Left hindlimb (tissue), 1 donor: ENCODE measurements around the gene WFDC13.
"Not testable (repeated sequence)": the region's sequence is repeated elsewhere in the genome, so short reads cannot be mapped to it uniquely, and the experiment has no call there.

ENCODE experiments used
- DNase-seq: peaks from one replicate; pipeline ENCODE4 v3.0.0-alpha.2; 2018

The WFDC13 gene, protein sequence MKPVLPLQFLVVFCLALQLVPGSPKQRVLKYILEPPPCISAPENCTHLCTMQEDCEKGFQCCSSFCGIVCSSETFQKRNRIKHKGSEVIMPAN

DNA sequence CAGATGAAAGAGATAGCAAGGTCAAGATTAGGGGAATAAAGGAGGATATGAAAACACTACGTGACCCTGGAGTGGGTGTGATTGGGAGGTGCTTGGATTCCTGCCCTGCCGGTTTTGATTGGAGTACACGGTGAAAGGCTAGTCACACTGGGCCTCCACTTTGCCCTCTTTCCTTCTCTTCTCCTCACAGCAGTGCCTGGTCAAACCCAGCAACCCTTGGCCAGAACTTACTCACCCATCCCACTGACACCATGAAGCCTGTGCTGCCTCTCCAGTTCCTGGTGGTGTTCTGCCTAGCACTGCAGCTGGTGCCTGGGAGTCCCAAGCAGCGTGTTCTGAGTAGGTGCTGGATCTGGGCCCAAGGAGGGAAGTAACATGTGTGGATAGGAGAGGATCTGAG, at the start of gene WFDC13:
WFDC13 (plus strand) TSS at position 166 of the 400 bp plus-strand sequence; CDS start at position 252, 86 bp downstream.
- DNase-seq: no peak

DNA sequence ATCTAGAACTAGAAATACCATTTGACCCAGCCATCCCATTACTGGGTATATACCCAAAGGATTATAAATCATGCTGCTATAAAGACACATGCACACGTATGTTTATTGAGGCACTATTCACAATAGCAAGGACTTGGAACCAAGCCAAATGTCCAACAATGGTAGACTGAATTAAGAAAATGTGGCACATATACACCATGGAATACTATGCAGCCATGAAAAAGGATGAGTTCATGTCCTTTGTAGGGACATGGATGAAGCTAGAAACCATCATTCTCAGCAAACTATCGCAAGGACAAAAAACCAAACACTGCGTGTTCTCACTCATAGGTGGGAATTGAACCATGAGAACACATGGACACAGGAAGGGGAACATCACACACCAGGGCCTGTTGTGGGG, 44.8 kb upstream of the WFDC13 start:
- DNase-seq: not testable (repeated sequence)

DNA sequence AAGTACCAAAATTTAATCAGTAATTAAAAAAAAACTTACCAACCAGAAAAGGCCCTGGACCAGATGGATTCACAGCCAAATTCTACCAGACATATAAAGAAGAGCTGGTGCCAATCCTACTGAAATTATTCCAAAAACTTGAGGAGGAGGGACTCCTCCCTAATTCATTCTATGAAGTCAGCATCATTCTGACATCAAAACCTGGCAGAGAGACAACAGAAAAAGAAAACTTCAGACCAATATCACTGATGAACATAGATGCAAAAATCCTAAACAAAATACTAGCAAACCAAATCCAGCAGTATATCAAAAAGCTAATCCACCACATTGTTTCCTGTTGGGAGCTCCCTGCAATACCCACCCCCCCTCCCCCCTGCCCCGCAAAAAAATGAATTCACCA, 31.7 kb upstream of the WFDC13 start, which contains the start of gene WFDC11:
WFDC11 (minus strand) TSS at position 101 of the 400 bp plus-strand sequence. CDS start 19,639 bp downstream, outside the sequence.
- DNase-seq: no peak

DNA sequence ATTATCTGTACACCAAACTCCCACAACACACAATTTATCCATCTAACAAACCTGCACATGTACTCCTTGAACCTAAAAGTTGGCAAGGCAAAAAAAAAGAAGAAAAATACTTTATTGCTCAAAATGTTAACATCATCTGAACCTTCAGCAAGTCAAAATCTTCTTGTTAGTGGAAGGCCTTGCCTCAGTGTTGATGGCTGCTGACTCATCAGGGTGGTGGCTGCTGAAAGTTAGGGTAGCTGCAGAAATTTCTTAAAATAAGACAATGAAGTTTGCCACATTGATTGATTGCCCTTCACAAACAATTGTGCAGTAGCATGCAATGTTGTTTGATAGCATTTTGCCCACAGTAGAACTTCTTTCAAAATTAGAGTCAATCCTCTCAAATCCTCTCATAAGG, 29.1 kb upstream of the WFDC13 start:
- DNase-seq: no peak

DNA sequence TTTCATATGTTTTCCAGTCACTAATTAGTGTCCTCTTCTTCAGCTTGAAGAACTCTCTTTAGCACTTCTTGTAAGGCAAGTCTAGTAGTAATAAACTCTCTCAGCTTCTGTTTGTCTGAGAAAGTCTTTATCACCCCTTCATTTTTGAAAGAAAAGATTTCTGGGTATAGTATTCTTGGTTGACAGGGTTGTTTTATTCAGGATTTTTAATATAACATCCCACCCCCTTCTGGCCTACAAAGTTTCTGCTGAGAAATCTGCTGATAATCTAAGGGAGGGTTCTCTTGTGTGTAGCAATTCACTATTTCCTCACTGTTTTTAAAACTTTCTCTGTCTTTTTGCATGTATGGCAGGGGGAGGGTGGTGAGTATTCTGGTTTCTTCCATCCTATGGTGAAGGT, 22.2 kb upstream of the WFDC13 start:
- no peak for DNase-seq

DNA sequence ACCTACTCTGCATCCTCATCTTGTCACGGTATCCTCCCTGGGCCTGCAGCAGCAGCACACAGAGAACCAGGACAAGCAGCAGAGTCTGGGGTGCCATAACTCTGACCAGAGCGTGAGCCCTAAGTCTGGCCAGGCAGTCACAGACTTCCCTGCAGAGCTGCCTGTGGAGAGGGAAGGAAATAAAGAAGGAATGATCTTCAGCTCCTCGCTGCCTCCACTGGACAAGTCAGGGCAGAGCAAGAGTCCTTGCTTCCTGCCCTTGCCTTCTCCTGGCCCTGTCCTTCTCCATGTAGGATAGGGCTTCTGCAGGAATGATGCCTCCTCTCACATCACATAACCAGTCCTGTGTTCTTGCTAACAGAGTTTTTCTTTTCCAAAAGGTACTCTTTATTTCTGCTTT, 15.9 kb upstream of the WFDC13 start:
- no peak for DNase-seq

DNA sequence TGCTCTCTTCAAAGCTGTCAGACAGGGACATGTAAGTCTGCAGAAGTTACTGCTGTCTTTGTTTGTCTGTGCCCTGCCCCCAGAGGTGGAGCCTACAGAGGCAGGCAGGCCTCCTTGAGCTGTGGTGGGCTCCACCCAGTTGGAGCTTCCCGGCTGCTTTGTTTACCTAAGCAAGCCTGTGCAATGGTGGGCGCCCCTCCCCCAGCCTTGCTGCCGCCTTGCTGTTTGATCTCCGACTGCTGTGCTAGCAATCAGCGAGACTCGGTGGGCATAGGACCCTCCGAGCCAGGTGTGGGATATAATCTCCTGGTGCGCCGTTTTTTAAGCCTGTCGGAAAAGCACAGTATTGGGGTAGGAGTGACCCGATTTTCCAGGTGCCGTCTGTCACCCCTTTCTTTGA, 8.5 kb upstream of the WFDC13 start:
- not testable (repeated sequence) for DNase-seq

DNA sequence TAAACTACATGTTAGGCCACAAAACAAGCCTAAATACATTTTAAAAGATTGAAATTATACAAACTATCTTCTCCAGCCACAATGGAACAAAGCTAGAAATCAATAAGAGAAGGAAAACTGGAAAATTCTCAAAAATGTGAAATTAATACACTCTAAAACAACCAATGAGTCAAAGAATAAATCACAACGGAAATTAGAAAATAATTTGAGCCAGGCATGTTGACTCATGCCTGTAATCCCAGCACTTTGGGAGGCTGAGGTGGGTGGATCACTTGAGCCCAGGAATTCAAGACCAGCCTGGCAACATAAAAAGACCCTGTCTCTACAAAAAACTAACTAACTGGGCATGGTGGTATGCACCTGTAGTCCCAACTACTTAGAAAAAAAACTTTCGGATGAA, 6.3 kb upstream of the WFDC13 start:
- no peak for DNase-seq

DNA sequence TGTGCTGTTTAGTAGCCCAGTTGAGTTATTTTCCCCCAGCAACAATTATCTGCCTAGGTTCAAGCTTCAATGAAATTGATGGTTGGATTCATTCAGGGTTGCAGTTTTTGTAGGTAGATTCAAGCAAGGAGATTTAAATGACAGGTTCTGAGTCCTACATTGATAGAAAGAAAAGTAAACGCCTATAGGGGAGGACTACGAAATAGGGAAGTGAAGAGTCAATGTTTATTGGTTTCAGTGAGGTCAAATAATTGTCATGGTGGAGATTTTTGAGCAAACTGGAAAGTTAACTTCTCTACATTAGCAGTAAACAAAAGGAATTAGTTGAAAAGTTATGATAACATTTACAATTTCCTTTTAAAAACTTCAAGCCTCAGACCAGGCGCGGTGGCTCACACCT, 734 bp upstream of the WFDC13 start:
- no peak for DNase-seq

DNA sequence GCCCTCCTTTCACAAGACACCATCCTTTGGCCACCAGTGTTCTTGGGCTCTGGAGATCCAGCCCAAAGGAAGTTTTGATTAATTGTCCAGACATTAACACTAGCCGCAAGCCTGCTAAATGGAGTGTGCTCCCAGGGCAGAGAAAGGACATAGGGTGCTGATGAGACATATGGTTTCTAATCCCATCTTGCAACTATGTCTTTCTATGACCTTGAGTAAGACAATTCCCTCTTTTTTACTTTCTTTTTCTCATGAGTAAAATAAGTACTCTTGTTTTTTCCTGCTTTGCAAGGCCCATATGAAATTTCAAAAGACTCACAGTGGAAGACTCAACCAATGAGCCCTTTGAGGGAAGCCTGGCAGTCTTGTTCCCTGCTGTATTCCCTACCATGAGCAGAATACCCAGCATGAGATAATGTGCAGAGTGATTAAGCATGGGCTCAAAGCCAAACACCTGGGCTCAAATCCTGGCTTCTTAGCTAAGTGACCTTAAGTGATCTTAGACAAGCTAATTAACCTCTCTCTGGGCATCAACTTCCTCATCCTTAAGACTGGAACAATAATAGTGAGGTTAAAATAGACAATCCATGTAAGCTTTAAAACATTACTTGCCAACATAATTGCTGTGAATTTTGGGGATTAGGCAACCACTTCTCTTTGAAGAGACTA, 3.3 kb downstream of the WFDC13 start, which contains the start of gene WFDC10B:
WFDC10B (minus strand) TSS at position 51 of the 669 bp plus-strand sequence. CDS start 19,027 bp downstream, outside the sequence.
- no peak for DNase-seq

DNA sequence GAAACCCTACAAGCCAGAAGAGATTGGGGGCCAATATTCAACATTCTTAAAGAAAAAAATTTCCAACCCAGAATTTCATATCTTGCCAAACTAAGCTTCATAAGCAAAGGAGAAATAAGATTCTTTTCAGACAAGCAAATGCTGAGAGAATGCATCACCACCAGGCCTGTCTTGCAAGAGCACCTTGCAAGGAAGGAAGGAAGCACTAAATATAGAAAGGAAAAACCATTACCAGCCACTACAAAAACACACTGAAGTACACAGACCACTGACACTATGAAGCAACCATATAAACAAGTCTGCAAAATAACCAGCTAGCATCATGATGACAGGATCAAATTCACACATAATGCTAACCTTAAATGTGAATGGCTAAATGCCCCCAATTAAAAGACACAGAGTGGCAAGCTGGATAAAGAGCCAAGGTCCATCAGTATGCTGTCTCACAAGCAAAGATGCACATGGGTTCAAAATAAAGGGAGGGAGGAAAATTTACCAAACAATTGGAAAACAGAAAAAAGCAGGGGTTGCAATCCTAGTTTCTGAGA, 14.4 kb downstream of the WFDC13 start:
- not testable (repeated sequence) for DNase-seq

DNA sequence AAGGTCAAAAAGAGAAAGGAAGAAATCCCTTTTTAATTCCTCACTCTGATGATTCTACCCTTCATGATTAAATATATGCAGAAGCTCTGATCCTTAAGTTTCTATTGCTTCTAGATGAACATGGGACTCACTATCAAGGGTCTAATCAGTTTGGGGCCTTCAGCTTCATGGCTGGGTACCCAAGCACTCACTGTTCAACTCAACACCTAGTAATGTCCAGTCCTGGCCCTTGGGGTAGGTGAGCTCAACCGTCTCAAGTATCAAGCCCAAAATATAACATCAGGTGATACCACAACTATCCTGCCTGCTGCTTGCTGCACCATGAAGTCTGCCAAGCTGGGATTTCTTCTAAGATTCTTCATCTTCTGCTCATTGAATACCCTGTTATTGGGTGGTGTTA, 20.2 kb downstream of the WFDC13 start, which contains the start of gene SPINT4:
SPINT4 (plus strand) TSS at position 301 of the 400 bp plus-strand sequence; CDS start at position 322, 21 bp downstream.
- DNase-seq: no peak

DNA sequence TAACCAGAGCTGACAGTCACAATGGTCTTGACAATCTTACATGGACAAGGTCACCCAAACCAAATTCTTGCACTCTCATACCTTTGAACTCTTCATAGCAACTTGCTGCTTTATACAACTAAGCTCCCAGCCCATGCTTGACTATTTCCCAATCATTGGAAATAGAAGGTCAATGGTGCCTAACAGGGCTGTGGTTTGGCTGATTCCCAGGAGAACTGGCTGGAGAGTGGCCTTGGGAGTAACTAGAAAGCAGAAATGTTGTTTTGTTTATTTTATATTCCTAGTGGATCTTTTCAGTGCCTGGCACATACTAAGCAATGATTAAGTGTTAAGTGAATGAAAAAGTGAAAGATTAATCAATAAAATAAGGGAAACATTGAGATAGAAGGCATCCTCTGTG, 23.3 kb downstream of the WFDC13 start:
- no peak for DNase-seq

DNA sequence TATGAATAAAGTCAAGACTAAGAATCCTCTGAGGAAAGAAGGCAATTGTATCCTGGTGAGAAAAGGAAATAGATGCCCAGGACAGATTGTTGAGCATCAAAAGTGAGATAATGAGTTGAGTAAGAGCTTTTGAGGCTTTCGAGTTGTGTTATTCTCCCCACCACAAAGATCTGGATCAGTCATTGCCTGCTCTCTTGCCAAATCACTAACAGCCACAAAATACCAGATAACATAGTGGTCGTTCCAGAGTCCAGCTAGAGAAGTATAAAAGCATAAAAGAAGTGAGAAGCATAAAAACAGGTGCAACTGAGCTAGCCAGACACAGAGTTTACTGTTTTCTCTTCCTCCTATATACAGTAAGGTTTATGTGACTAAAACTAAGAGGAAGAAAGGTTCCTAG, 25.2 kb downstream of the WFDC13 start:
- DNase-seq: no peak

DNA sequence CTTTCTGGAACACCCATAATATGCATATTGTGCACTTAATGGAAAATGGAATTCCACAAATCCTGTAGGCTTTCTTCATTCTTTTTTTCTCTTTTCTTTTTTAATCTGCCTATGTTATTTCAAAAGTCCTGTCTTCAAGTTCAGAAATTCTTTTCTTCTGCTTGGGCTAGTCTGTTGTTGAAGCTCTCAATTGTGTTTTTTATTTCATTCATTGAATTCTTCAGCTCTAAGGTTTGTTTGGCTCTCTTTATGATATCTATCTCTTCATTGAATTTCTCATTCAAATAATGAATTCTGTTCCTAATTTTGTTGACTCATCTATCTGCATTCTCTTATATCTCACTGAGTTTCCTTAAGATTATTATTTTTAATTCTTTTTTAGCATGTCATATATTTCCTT, 30.4 kb downstream of the WFDC13 start:
- DNase-seq: no peak

DNA sequence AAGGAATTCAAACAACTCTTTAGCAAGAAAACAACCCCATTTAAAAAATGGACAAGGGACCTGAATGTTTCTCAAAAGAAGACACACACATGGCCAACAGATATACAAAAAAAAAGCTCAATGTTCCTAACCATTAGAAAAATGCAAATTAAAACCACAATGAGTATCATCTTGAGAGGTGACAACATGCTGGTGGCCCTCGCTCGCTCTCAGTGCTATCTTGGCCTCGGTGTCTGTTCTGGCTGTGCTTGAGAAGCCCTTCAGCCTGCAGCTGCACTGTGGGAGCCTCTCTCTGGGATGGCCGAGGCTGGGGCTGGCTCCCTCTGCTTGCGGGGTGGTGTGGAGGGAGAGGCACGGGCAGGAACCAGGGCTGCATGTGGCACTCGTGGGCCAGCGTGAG, 33.7 kb downstream of the WFDC13 start:
- DNase-seq: no peak

DNA sequence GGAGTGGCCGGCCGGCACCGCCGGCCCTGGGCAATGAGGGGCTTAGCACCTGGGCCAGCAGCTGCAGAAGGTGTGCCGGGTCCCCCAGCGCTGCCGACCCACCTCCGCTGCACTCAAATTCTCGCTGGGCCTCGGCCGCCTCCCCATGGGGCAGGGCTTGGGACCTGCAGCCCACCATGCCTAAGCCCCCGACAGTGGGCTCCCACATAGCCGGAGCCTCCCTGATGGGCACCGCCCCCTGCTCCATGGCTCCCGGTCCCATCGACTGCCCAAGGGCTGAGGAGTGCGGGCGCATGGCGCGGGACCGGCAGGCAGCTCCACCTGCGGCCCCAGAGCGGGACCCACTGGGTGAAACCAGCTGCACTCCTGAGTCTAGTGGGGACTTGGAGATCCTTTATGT, 34.1 kb downstream of the WFDC13 start:
- DNase-seq: no peak

DNA sequence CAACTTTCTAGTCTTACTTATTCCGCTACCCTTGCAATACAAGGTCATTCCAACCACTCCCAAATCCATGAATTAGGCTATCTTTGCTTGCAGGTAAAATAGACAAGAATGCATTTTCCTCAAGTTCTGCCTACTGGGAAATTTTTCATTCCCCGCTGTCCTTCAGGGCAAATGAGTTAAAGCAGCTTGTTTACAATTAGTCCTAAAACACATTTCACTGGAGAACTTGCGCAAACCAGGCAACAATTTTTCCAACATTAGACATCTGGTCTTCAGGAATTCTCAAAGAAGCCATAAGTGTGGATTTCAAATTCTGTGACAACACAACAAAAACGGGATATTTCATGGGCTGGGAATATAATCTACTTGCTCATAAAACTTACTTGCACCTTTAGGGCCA, 40.8 kb downstream of the WFDC13 start:
- DNase-seq: no peak

DNA sequence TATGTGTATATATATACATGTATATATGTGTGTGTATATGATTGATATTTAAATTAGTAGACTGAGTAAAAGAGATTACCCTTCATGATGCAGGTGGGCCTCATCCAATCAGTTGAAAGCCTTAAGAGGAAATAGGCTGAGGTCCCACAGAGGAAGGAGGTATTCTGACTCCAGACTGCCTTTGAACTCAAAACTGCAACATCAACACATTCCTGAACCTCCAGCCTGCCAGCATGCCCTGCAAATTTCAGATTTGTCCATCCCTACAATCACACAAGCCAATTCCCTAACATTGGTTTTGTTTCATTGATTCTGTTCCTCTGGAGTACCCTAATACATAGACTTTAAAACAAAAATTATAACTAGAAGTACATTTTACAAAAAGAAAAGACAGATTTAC, 43.2 kb downstream of the WFDC13 start:
- DNase-seq: no peak

DNA sequence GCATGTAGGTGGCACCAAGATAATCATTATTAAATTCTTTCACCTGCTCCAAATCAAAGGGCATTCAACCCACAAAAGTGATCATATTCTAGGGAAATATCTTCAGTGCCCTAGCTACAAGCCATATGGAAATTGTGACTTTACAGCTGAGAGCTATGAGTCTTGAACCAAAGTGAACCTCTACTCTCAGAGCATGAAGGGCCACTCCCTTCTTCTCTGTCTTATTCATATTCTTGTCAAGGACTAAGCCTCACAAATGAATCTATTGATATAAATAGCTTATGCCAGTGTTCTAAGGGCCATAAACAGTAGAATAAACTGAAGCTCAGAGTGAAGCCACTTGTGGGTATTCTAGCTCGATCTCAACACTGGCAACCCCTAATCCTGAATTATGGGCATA, 49.9 kb downstream of the WFDC13 start:
- no peak for DNase-seq

DNA sequence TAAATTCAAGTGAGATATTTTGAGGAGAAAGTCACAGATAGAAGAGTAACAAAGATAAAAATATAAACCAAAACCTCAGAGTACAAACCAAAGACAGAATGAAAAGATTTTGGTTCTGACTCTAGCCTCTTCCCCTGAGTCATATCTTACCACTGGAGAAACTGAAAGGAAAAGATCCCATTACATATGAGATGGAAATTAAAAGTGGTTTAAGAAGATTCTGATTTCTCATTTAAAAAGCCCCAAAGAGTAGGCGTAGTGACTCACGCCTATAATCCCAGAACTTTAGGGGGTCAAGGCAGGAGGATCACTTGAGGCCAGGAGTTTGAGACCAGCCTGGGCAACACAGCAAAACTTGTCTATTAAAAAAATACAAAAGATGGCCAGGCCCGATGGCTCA, 50.9 kb downstream of the WFDC13 start:
- no peak for DNase-seq

DNA sequence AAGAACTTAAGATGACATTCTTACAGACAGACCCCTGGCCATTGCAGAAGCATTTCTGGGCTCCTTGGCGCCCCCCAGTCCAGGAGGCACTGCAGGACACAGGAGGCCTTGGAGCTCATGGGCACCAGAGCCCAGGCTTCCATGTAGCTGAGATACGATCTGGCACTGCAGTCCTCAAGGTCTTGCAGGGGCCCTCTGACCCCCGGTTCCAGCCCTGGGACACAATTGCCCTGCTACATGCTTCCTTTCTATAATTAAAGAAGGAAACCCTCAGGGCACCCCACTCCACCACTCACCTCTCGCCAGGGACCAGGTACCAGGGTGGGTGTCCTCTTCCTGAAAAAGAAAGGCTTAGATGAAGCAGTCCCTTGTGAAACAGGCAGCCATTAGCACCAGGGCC, 56.3 kb downstream of the WFDC13 start:
- no peak for DNase-seq
